Umbilical cord (tissue), 2 donors: ENCODE measurements around the gene KCND3. TPM values are rescaled to one million over a fixed set of nuclear protein-coding genes. Genes with fewer than 3 reads are reported as not detected.

Experiments
- DNase-seq: peaks from one replicate; pipeline ENCODE4 v3.0.0-alpha.2; 2015; ENCODE audit warnings: low spot score
- total RNA-seq: library from RNA; depleted of rRNA; stranded (reverse); fragments of >200 nt; gene quantifications from one replicate; pipeline ENCODE4 v1.2.3, GENCODE V29; 2014; ENCODE audit warnings: low replicate concordance; ENCODE audit not compliant: insufficient read depth

Gene KCND3
- total RNA-seq, 1 donor from 2014 or later: 10.6 TPM

DNA sequence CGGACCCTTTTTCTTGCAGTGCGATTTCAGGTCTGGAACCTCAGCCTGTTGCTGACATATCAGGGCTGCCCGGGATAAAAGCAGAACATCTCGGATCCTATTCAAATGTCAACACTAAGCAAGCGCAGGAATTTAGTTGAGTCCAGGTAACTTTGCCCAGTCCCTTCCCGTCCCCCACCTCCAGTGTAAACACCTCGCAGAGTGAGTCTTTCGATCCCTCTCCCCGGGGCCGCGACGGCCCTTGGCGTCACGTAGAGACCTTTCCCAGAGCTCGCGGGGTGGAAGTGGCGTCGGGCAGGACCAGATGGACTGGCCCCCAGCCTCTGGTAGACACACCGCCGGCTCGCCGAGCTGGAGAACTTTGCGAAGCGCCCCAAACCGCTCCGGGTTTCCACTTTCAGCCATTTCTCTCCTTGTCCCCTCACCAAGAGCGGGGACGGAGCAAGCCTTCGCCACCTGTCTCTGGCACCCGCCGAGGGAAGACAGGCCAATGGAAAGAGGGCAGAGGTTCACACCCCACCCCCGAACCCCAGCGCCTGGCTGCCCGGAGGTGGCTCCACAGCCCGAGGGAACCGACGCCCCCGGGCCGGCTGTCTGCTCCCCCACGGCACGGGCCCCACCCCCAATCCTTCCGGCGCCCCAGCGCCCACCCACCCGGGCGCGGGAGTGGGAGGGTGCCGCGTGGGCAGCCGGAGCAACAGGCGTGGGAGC is 570 bp downstream of the KCND3 start:
- no peak for DNase-seq

DNA sequence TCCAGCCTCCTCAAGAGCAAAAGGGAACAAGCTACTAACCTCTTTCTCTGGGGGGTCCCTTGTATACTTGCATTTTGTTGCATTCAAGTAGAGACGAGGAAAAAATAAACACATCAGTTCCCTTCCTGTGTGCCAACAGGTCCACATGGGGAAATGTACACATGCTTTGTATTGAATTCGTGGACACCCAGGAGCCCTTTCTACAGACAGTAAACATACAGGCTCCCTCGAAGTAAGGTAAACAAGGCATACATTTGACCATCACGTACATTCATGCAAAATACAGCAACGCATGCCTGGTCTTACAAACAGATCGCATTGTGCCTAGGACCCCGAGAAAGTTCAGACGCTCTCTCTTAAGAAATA is 1.1 kb downstream of the KCND3 start:
- no peak for DNase-seq

GRCh38 chr1:111987502-111987901 is 2.0 kb downstream of the KCND3 start:
- peak; percentile 5 for DNase-seq

DNA sequence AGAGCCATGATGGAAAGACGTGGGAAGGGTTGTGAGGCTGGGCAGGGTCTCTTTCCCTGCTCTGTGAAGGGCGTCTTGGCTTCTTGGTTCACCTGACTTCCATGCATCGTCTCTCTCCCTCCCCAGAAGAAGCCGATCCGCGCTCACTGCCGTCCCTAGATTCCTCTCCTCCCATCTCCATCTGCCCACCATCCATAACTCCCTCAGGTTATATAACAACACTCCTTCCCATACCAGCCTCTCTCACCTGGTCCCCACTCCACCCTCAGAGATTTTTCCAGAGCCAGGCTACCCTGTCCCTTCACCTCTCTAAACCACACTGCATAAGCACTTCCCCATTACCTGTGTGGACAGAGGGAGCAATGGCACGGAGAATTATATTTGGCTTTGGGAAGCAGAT is 6.0 kb downstream of the KCND3 start:
- DNase-seq: no peak

DNA sequence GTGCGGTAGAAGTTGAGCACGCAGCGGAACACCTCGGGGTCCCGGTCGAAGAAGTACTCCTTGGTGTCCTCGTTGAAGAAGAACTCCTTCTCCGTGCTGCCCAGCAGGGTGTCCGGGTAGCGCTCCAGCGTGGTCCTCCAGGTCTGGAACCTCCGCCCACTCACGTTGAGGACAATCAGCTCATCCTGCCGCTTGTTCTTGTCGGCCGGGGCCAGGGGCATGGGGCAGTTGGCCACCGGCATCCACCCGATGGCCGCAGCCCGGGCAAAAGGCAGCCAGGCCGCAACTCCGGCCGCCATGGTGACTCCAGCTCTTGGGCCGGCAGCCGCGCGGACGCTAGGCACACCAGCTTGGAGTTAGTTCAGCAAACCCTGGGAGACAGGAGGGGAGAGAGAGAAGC is 7.0 kb downstream of the KCND3 start:
- DNase-seq: no peak

GRCh38 chr1:111981871-111982270 is 7.6 kb downstream of the KCND3 start:
- no peak for DNase-seq

DNA sequence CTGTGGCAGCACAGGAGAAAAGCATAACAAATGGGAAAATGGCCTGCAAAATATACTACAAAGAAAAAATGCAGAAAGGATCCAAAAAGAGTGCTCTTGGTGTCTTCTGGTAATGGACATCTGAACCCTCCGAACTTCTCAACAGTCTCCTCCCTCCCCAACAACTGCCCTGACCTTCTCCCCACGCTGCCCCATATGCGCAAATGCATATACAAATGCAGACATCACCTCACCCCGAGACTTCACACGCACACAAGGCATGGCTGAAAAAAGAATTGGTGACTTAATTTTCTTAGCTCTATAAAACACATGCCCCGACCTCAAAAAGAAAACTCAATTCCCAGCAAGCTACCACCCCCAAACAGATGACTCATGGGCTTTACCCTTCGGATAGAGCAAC is 8.4 kb downstream of the KCND3 start:
- no peak for DNase-seq

- no peak for DNase-seq
Observed at GRCh38 chr1:111980686-111981085, 8.8 kb downstream of the KCND3 start.

- no peak for DNase-seq
Observed at GRCh38 chr1:111978695-111979094, 10.8 kb downstream of the KCND3 start.

GRCh38 chr1:111977378-111977777 is 12.1 kb downstream of the KCND3 start:
- no peak for DNase-seq

- no peak for DNase-seq
Observed at GRCh38 chr1:111976842-111977241, 12.6 kb downstream of the KCND3 start.

DNA sequence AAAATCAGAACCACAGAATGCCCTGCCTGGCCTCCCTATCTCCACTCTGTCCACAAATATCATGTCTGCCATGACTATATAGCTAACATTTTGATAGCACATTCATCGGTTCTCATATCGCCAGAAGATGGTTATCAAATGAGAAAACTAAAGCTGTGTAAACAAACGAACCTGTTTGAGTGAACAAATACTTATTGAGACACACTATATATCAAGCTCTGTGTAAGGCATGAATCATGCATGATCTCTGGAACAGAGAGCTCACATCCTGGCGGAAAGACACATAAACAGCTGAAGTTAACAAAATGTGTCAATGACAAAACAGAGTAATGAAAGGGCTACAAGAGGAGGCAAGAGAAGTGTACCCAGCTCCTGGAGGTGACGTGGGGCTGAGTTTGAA is 13.1 kb downstream of the KCND3 start:
- DNase-seq: no peak

DNA sequence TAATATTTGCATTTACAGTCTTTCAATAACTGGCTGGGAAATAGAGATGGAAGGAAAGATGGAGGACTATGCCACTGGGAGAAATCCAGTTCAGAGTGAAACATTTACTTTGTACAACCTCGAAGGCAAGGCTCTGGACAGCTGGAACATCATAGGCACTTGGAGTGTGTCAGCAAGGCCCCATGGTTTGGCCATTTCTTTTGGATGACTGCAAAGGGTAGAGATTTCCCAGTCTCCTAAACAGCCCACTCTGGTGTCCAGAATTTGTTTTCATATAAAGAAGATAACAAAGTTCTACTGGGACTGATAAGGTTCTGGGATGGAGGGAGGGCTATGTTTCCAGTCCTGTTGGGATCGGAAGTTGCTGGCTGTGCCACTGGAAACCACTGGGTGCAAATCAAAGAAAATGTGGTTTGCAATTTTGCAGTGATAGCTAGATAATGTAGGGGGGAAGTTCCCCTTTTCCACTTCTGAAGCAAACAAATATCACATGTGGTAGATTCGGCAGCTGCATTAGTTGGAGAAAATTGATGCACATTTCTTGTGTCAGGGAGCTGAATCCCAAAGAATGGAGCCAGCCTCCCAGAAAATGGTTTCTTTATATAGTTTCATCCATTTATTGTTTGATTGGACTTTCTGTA is 16.2 kb downstream of the KCND3 start:
- DNase-seq: no peak

DNA sequence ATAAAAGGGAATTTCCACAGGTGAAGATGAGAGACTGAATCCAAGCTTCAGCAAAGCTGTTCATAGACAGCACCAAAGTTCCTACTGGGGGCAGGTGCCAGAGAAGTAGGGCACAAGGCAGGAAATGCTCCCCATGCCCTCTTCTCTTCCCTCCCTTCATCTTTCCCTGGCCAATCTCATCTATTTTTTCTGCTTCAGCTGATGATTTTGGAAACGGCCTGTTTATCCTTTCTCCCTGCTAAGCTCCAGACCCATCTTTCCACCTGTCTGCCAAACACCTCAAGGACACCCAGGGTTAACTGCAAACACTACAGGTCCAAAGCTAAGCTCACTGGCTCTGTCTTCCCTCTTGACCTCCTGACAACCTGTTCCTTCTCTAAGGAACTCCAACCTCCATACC is 18.1 kb downstream of the KCND3 start:
- no peak for DNase-seq

DNA sequence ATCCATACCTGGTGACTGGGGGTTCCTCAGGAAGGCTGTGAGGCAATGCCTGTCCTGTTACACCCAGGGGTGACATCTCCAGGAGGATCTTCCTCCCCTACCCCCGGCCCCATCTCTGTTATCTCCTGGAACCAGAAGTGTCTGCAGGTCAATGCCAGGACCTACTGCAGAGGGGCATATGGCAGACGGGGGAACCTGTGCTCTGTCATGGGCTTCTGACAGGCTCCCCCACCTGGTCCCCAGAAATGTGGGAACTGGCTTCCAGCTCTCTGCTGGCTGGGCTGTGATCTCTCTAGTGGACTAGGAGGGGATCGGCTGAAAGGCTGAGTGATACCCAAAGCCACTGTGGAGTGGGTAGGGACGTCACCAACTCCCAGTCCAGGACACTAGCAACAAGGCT is 21.0 kb downstream of the KCND3 start:
- DNase-seq: no peak

DNA sequence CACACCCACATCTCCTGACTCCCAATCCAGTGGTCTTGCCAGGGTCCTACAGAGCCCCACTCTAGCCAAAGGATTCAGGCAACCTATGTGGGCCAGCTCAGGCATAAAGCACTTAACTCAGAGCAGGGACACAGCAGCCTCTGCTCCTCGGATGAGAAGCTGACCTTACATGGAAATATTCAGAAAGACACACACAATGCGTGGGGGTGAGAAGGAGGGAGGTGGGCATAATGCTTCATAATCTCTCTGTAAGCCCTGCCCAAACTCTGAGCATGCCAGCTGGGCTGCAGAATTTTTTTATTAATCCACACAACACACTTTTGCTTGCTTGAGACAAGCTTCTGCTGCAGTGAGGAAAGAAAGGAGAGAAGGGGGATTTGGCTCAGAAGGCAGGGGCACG is 21.6 kb downstream of the KCND3 start:
- no peak for DNase-seq

DNA sequence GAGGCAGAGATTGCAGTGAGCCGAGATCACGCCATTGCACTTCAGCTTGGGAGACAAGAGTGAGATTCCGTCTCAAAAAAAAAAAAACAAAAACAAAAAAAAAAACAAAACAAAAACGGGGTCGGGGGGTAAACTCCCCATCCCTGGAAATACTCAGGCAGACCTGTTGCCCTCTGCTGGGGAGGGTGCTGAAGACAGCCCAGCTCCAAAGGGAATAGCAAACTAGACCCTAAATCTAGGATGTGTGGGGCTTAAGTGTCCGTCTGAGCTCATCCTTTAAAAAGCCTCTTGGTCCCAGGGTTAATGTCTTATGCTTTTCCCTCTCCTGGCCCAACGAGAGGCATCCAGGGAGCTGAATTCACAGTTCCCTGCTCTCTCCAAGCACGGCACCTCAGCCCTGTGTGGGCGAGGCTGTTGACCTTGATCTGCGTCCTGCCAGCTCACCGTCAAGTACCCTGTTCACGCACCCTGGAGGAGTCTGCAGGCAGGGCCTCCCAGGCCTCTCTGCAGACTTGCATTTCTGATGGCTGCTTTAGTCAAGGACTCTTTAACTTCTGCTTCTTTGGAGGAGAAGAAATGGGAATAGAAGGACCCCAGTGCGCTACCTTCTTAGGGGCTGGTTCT is 22.3 kb downstream of the KCND3 start:
- DNase-seq: no peak

- no peak for DNase-seq
Observed at GRCh38 chr1:111965781-111966443, 23.6 kb downstream of the KCND3 start.

- DNase-seq: no peak
Observed at GRCh38 chr1:111963985-111964738, 25.3 kb downstream of the KCND3 start.

GRCh38 chr1:111961773-111962565 is 27.5 kb downstream of the KCND3 start:
- DNase-seq: no peak

- DNase-seq: no peak
Observed at GRCh38 chr1:111961016-111961415, 28.5 kb downstream of the KCND3 start.
